ENCODE data around the gene CLDN19. TPM values are rescaled to one million over a fixed set of nuclear protein-coding genes. Genes with fewer than 3 reads are reported as not detected.
"Not testable (repeated sequence)": the region's sequence is repeated elsewhere in the genome, so short reads cannot be mapped to it uniquely, and the experiment has no call there.

The CLDN19 gene
- total RNA-seq, 1 experiment from 2014 or later: not detected

DNA sequence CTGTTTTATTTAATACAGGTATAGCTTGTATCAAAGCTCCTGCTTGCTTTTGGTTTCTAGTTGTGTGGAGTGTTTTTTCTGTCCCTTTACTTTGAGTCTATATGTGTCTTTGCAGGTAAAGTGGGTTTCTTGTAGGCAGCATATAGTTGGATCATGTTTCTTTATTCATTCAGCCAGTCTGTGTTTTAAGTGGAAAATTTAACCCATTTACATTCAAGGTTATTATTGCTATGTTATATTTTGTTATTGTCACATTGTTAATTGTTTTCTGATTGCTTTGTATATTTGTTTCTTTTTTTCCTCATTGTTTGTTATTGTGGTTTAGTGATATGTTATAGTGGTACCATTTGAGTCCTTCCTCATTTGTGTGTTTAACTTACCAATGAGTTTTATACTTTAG lies 26.7 kb downstream of the CLDN19 start:
- DNase-seq (ENCODE audit: low spot score): no peak

DNA sequence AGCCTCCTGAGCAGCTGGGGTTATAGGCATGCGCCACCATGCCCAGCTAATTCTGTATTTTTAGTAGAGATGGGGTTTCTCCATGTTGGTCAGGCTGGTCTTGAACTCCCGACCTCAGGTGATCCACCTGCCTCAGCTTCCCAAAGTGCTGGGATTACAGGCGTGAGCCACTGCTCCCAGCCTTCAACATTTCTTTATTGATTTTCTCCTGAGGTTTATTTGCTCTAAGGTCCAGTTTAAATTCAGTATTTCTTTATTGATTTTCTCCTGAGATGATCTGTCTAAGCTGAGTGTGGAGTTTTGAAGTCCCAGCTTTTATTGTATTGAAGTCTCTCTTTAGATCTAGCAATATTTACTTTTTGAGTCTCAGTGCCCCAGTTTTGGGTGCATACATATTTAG lies 27.2 kb downstream of the CLDN19 start:
- not testable (repeated sequence) for DNase-seq (ENCODE audit: low spot score)

DNA sequence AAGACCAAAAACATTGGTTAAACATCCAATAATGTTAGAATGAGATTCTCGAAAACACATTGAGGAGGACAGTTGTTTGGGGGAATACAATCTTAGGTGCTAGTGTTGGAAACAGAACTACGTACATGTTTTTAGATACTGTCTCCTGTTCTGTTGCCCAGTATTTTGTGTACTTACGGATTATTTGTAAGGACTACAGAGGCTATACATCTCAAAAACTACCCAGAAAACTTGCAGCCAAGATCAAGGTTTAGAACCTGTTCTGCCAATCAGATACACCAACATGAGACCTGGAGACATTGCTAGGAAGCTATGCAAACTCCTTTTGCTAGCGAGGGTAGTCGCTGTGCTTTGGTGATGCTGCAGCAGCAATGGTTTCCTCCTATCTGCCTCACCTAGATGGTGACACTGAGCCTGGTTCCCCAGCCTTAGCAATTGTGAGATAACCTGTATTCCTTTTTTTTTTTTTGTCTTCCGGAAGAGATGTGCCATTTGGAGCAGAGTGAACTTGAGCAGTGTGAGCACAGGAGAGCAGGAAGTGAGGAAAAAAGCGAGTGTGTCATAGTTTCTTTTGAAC lies 36.1 kb downstream of the CLDN19 start:
- no peak for DNase-seq (ENCODE audit: low spot score)

DNA sequence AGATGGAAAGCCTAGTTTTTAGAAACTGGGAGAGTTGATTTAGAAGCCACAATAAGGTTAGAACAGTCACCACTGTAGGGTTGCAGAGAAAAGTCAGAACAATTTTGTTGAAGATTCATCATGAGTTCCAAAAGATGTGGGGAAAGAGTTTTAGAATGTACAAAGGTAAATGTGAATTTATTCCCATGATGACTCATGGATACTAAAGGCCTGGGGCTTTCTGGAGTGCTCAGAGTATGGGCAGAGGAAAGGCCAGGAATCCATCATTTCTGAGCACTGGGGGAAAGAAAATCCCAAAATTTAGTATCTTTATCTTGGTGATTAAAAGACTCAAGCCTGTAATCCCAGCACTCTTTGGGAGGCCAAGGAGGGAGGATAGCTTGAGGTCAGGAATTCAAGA lies 40.0 kb downstream of the CLDN19 start:
- no peak for DNase-seq (ENCODE audit: low spot score)

DNA sequence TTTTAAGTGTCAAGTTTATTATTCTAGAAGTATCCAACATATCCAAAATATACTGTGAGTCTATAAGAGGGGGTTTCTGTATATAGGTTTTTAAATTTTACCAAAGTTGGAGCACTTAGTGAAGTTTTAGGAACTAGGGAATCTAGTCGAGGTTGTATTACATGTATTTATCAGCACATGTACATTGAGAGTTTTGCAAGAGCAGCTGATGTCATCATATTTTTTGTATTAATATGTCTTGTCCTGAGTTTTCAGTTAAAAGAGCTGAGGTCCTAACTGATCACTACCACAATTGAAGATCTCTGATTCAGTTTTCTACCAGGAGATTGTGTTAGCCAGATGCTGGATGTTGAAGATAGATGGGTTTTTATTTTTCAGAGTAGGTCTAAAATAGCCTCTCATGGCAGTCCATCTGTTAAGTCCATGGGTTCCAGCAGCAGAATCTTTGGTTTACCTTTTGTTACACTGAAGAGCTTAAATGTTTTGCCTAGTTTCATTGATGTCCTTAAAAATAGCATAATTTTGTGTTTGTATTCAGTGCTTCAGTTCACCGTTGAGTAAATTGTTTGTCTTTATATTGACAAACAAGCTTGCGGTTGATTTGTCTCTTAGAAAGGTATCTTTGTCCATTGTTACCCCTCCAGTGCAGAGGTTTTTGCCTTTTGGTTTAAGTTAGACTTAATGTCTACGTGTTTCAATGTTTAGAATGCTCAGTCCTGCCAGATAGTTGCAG lies 41.8 kb downstream of the CLDN19 start:
- DNase-seq (ENCODE audit: low spot score): no peak

DNA sequence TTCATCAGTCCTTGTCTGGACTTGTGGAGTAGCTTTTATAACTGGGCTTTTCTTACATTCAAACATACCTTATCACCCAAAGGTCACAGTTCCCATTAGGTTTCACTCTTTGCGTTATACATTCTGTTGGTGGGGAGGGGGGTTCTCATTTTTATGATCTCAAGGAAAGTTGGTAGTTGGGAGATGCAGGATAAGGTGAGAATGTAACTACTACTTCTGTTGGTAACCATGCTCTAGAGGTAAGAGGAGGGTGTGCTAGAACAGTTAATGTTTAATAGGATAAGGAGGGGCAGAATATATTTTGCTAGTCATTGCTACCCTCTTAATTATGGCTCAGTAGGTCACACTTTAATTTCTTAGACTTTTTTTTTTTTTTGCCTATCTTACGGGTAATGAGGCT lies 47.1 kb downstream of the CLDN19 start:
- DNase-seq (ENCODE audit: low spot score): no peak

DNA sequence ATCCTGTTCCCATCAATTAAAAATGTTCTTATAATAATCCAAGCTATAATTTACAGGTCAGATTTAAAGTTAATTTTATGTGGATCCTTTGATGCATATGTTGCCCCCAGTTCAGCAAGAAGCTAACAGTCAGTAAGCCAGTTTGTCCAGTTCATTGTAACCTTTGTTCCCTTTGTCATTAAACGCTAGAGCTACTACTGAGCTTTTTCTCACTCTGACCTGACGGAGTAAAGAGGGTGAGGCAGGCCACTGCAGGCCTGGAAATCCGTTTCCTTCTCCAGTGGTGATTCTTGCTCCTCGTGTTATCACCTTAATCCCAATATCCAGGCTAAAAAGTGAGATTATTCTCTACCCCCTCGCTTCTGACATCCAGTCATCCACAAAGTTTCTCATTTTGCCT lies 47.6 kb downstream of the CLDN19 start:
- DNase-seq (ENCODE audit: low spot score): peak; percentile 92

DNA sequence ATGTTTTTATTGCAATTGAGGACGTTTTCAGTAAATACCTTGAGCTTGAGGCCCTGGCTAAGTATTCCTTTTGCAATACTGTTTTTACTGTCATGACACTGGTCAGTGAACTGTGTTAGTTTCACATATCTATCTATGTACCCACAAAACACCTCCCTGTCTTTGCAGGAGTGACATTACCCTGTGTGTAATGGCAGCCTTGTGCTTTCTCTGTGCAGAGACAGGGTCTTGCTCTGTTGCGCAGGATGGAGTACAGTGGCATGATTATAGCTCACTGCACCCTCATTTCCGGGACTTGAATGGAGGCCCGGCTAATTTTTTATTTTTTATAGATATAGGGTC lies 48.9 kb downstream of the CLDN19 start:
- no peak for DNase-seq (ENCODE audit: low spot score)

DNA sequence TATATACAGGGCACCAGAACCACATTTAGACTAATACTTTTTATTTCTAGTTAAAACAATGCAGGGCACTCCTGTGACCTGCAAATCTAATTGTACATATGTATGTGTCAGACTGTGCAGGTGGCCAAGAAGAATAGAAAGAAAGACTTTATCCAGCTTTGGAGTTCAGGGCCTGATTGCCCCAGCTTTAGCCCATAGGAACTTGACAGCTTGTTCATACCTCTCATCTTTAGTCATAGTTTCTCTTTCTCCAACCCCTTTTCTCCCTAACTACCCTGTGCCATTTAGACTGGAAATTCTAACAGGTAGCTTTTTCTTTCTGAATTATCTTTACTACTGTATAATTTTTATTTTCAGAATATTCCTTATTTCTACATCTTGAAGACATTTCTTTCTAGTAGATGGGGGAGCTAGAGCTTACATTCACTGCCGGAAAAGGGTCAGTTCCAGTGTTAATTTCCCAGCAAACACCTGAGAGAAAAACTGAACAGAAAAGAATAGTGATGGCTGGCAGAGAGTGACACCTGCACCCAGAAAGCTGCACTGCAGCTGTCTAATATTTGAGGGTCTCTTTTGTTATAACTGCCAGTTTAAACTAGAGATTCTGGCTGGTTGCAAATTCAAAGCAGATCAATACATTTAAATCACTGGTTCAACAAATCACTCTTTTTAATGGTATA lies 49.4 kb downstream of the CLDN19 start:
- DNase-seq (ENCODE audit: low spot score): no peak

DNA sequence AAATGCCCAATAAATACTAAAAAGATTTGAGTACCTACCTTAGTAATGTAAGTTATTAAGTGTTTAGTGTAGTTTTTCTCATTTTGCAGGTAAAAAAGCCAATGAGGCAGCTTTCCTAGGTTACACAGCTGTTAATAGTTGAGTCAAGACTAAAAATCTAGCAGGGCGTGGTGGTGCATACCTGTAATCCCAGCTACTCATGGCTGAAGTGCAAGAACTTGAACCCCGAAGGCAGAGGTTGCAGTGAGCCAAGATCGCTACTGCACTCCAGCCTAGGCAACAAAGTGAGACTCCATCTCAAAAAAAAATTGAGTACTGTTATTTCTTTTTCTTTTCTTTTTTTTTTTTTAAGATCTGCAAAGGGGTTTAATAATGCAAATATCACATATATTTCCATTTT lies 50.1 kb downstream of the CLDN19 start:
- no peak for DNase-seq (ENCODE audit: low spot score)

DNA sequence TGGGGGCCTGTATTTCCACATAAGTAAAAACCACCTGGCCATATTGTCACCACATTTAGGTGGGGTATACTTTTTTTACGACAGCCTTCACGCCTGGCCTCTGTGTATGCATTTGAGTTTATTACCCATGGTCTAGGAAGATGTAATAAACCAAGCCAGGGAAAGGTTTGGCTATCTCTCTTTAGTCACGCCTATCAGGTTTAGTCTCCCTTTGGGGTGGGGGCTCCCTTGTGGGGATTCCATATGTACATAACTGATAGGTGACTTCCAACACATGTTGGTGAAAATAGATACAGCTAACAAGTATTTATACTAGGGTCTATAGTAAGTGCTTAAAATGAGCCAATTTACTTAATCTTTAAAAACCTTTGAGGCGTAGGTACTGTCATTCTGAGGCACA lies 53.6 kb downstream of the CLDN19 start:
- no peak for DNase-seq (ENCODE audit: low spot score)

DNA sequence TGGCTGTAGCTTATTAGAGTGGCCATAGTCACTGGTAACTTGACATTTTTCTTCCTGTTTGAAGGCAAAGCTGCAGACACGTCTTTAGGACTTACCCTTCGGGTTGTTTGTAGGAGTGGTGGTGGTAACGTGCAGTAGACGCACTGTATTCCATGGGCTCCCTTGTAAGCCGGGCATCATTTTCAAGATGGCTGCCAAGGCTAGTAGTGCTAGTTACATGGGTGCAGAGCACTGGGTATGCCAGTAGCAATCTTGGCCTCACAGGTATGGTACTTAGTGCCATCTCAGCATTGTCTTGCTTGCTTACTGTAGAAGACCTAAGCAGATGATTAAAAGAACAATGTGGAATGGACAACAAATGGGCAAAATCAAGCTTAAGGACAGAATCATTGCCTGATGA lies 55.9 kb downstream of the CLDN19 start:
- DNase-seq (ENCODE audit: low spot score): peak; percentile 44

Other genes starting within 250 kb of the CLDN19 start
- 61.2 and 61.7 TPM in 2 replicates for gene PPIH, start 81.8 kb downstream of the CLDN19 start, total RNA-seq (2014; rRNA removed; shearing (Covaris generic))
- gene YBX1, start 57.8 kb downstream of the CLDN19 start, total RNA-seq (2014; rRNA removed; shearing (Covaris generic)): 900 and 1,047 TPM in 2 replicates
- 19.1 TPM in 2 replicates for gene P3H1, start 26.8 kb upstream of the CLDN19 start, total RNA-seq (2014; rRNA removed; shearing (Covaris generic))
- 2.0 and 3.1 TPM in 2 replicates for gene C1orf50, start 27.0 kb upstream of the CLDN19 start, total RNA-seq (2014; rRNA removed; shearing (Covaris generic))
- gene TMEM269, start 44.8 kb upstream of the CLDN19 start, total RNA-seq (2014; rRNA removed; shearing (Covaris generic)): 0.03 TPM in 1 of 2 replicates, not detected in the other
- 4.9 and 5.4 TPM in 2 replicates for gene ERMAP, start 76.9 kb upstream of the CLDN19 start, total RNA-seq (2014; rRNA removed; shearing (Covaris generic))
- 17.1 and 19.7 TPM in 2 replicates for gene SVBP, start 77.2 kb upstream of the CLDN19 start, total RNA-seq (2014; rRNA removed; shearing (Covaris generic))
- 5.5 and 6.5 TPM in 2 replicates for gene ZNF691, start 106.4 kb upstream of the CLDN19 start, total RNA-seq (2014; rRNA removed; shearing (Covaris generic))
- gene SLC2A1, start 218.6 kb upstream of the CLDN19 start, total RNA-seq (2014; rRNA removed; shearing (Covaris generic)): 916 and 965 TPM in 2 replicates

Measured in HT-29 (cell line).